C4-2B (cell line): ENCODE data around the gene PROSER1.
A peak's percentile ranks its signal among the peaks of the same experiment; 100 is the strongest.

Source experiments
- H3K27ac ChIP-seq: fragments of 450-650 bp; 2 replicates; pipeline ENCODE4 v1.5.1; 2017
- ZFX ChIP-seq: fragments of 450-650 bp; IDR thresholded peaks from 2 replicates; pipeline ENCODE4 v1.6.1; 2017
- TF ChIP-seq, protein P1 (sequence below): fragments of 450-650 bp; conservative IDR thresholded peaks from 2 replicates; pipeline ENCODE4 v1.5.1; 2017; ENCODE audit warnings: mild to moderate bottlenecking

Gene PROSER1

DNA sequence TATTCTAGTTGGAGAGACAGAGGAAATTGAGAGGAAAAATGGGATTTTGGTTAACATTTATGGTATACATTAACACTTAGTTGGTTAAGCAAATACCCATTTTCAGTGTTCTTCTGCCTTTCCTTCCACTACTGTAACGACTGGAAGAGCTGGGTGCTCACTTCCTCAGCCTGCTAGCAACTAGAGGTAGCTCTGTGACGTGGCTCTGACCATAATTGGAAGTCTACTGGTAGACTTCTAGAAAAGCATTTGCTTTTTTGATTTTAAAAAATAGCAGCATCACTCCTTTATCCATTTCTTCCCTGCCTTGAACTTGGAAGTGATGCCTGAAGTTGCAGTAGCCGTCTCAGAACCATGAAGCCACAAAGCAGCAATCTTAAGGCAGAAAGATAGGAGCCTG lies 16.2 kb upstream of the PROSER1 start:
- no peak overlapping the region for H3K27ac ChIP-seq
- TF ChIP-seq, protein P1, sequence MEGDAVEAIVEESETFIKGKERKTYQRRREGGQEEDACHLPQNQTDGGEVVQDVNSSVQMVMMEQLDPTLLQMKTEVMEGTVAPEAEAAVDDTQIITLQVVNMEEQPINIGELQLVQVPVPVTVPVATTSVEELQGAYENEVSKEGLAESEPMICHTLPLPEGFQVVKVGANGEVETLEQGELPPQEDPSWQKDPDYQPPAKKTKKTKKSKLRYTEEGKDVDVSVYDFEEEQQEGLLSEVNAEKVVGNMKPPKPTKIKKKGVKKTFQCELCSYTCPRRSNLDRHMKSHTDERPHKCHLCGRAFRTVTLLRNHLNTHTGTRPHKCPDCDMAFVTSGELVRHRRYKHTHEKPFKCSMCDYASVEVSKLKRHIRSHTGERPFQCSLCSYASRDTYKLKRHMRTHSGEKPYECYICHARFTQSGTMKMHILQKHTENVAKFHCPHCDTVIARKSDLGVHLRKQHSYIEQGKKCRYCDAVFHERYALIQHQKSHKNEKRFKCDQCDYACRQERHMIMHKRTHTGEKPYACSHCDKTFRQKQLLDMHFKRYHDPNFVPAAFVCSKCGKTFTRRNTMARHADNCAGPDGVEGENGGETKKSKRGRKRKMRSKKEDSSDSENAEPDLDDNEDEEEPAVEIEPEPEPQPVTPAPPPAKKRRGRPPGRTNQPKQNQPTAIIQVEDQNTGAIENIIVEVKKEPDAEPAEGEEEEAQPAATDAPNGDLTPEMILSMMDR = no peak
- TF ChIP-seq ZFX = no peak

DNA sequence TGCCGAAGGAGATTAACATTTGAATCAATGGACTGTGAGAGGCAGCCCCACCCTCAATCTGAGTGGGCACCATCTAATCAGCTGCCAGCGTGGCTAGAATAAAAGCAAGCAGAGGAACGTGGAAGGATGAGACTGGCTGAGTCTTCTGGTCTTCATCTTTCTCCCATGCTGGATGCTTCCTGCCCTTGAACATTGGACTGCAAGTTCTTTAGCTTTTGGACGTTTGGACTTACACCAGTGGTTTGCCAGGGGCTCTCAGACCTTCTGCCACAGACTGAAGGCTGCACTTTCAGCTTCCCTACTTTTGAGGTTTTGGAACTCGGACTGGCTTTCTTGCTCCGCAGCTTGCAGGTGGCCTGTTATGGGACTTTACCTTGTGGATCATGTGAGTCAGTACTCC lies 15.1 kb upstream of the PROSER1 start:
- H3K27ac ChIP-seq = no peak overlapping the region
- TF ChIP-seq, protein P1 = no peak
- no peak for TF ChIP-seq ZFX

DNA sequence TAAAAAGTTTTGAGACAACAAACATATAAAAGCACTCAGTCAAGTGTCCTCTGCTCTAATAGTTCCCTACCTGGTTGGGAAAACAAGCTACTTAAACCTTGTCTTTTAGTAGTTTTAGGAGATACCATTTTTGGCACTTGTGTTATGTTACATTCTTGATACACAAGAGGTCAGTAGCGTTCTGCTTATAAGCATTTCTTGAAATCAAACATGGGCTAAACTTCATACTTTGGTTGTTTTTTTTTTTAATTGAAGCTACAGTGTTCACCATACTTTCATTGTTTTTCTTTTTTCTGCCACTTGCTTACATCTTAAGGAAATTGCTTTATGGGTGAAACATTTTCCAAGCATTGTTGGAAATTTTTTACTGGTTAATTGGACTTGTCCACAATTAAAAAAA lies 13.3 kb upstream of the PROSER1 start:
- H3K27ac ChIP-seq = no peak overlapping the region
- TF ChIP-seq, protein P1 = peak; percentile 53
- TF ChIP-seq ZFX = no peak

DNA sequence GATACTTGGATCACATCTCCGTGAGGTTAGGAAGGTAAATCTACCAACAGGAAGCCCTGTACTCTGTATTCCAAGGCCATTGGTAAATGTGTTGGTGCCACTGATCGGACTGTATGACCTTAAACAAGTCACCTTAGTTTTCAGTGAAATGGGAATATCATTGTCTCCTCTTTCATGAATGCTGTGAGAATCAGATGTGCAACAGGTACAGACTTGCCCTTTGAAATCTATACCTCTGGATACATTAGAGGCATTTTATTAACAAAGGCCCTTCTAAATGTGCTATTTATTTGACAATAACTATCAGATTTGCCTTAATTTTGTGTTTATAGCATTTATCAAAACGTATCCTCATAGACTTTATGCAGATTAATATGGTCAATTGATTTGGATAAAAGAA lies 11.4 kb upstream of the PROSER1 start:
- TF ChIP-seq, protein P1 = no peak
- TF ChIP-seq ZFX = no peak
- H3K27ac ChIP-seq = no peak overlapping the region

DNA sequence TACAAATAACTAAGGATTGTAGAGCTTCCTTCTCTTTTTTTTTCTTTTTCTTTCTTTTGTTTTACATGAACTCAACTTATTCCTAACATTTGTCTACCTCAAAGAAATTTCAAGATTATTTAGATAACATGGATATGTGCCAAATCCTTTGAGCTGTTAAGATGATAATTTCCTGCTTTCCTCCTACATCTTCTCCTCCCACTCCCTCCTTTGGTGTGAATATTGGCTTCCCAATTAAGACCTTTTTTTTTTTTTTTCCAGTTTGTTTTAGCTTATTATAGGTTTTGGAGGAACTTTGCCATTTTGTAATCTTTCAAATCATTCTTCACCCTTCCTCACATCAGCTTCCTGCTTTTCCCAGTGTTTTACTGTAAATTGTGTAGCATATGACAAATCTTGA lies 10.9 kb upstream of the PROSER1 start:
- no peak overlapping the region for H3K27ac ChIP-seq

DNA sequence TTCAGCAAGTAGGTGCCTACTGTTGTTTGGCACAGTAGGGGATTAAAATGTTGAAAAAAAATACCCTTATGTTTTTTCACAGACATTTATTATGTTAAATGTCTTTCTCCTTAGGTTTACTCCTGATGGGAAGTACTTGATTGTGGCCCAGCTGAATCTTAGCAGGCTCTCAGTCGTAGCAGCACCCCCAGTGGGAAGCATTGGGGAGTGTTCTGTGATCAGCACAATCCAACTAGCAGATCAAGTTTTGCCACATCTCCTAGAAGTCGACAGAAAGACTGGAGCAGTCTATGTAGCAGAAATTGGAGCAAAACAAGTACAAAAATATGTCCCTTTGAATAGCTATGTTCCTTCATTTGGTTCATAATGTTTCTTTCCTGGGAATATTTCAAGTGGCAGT lies 9.7 kb upstream of the PROSER1 start:
- TF ChIP-seq, protein P1 = peak; percentile 44
- TF ChIP-seq ZFX = no peak
- H3K27ac ChIP-seq = no peak overlapping the region

More for the DNA sequence above, 10.9 kb upstream of the PROSER1 start:
- TF ChIP-seq, protein P1 = no peak
- TF ChIP-seq ZFX = no peak

DNA sequence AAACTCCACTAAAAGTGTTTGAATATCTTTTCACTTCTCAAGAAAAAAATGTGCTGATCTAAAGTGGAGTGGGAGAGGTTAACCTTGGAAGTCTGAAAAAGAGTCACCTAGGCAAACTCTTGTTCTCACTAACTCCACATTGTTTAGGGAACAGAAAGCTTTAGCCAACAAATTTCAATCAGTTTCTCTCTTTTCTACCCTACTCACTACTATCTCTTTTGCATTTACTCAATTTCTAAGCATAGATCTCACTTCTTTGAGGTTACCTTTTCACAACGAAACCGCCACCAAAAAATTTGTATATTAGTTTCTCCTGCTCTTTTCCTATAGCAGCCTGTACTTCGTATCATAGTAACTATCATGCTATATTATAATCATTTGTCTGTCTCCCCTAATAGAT lies 6.6 kb upstream of the PROSER1 start:
- TF ChIP-seq, protein P1 = no peak
- TF ChIP-seq ZFX = no peak
- no peak overlapping the region for H3K27ac ChIP-seq
